Naive thymus-derived CD8-positive, alpha-beta T cell (primary cell): ENCODE results near the gene ARMC7. TPM values are rescaled to one million over a fixed set of nuclear protein-coding genes. Genes with fewer than 3 reads are reported as not detected.

Source experiments
- ATAC-seq, 2 donors: fragments of 150-1000 bp; cut with Tn5 transposase in 1 of 2; sonication (Bioruptor Pico), chemical (Tn5 transposase) in 1 of 2; 1 replicate in 1 of 2; 2 replicates in 1 of 2; pipeline ENCODE4 v1.10.0; 2021; ENCODE audit warnings: mild to moderate bottlenecking in 2 of 2, moderate library complexity in 2 of 2
- POLR2A ChIA-PET: fragments of 350-600 bp; sonication (Branson Sonifier 250); formaldehyde crosslinking; loops from one replicate; lab custom pipeline; 2021; ENCODE audit warnings: antibody characterized with exemption; lab: Charles Lee
- DNase-seq, 10 donors: peaks; one replicate each; pipeline versions ENCODE4 v3.0.0 to v3.0.0-alpha.2; 2020 to 2022
- H3K27ac Mint-ChIP-seq, 10 donors: one replicate each; pipeline ENCODE4 v1.8.0; 2020 to 2022; ENCODE audit warnings: mild to moderate bottlenecking in 10 of 10, mixed read lengths in 10 of 10, moderate library complexity in 4 of 10, inconsistent platforms in 1 of 10
- H3K27me3 Mint-ChIP-seq, 5 donors: one replicate each; pipeline ENCODE4 v1.8.0; 2021 to 2022; ENCODE audit warnings: mixed read lengths in 5 of 5
- H3K36me3 Mint-ChIP-seq, 3 donors: one replicate each; pipeline ENCODE4 v1.8.0; 2020 to 2022; ENCODE audit warnings: mixed read lengths in 3 of 3, mild to moderate bottlenecking in 2 of 3, inconsistent platforms in 1 of 3
- H3K4me1 Mint-ChIP-seq, 4 donors: one replicate each; pipeline ENCODE4 v1.8.0; 2021 to 2022; ENCODE audit warnings: mixed read lengths in 4 of 4
- H3K4me3 Mint-ChIP-seq, 10 donors: one replicate each; pipeline ENCODE4 v1.8.0; 2020 to 2022; ENCODE audit warnings: mild to moderate bottlenecking in 10 of 10, mixed read lengths in 10 of 10, moderate library complexity in 6 of 10, inconsistent platforms in 1 of 10
- H3K9me3 Mint-ChIP-seq, 9 donors: one replicate each; pipeline ENCODE4 v1.8.0; 2020 to 2022; ENCODE audit warnings: mixed read lengths in 9 of 9, mild to moderate bottlenecking in 3 of 9, inconsistent platforms in 1 of 9, moderate library complexity in 1 of 9
- polyA plus RNA-seq, 3 donors: library from polyadenylated mRNA; unstranded; fragments of 300-500 nt; fragmentation: Illumina TruSeq; gene quantifications; one replicate each; pipeline ENCODE4 v1.2.3, GENCODE V29; 2021
- total RNA-seq, 8 experiments: library from RNA in 2 of 8; stranded (reverse) in 2 of 8; gene quantifications; one replicate each; pipeline ENCODE4 v1.2.3 and lab custom pipeline; 2021 to 2026

The ARMC7 gene
- total and polyA plus RNA-seq, 5 experiments from 2014 or later, result 2.7 to 16.7 (median 3.3) TPM

GRCh38 chr17:75079023-75079373 is 30.8 kb upstream of the ARMC7 start:
- H3K4me1 Mint-ChIP-seq, result peaks cover 10 to 26% (median 17%) of the 10 kb centered on the region in 4 donors
- peak overlapping the region in 1 of 10 donors; percentile 74 for H3K27ac Mint-ChIP-seq
- ATAC-seq, result no peak
- H3K9me3 Mint-ChIP-seq, result no peaks in the 10 kb centered on the region
- peak overlapping the region in 4 of 10 donors; percentile 18 to 51 (median 22) for H3K4me3 Mint-ChIP-seq
- no peak for DNase-seq
- POLR2A ChIA-PET, result interaction anchor here (1.0 to 1.8 kb wide), 3 partner anchors 25 to 66 kb away, joined by 3 to 5 read pairs (median 4); partner anchors contain the start of gene MRPL58
- no peaks in the 10 kb centered on the region for H3K27me3 Mint-ChIP-seq
- H3K36me3 Mint-ChIP-seq, result no peaks in the 10 kb centered on the region

GRCh38 chr17:75081611-75082540 is 27.9 kb upstream of the ARMC7 start:
- no peaks in the 10 kb centered on the region for H3K9me3 Mint-ChIP-seq
- no peak for DNase-seq
- POLR2A ChIA-PET, result interaction anchor here (1.1 to 1.4 kb wide), 2 partner anchors 15 to 18 kb away, joined by 3 read pairs; no protein-coding TSS in a partner anchor
- no peaks in the 10 kb centered on the region for H3K36me3 Mint-ChIP-seq
- ATAC-seq, result no peak
- peaks cover 19 to 38% (median 29%) of the 10 kb centered on the region in 4 donors for H3K4me1 Mint-ChIP-seq
- no peaks in the 10 kb centered on the region for H3K27me3 Mint-ChIP-seq
- peak overlapping the region in 1 of 10 donors; percentile 54 for H3K4me3 Mint-ChIP-seq
- H3K27ac Mint-ChIP-seq, result peak overlapping the region in 5 of 10 donors; percentile 8 to 77 (median 44)

- H3K36me3 Mint-ChIP-seq, result no peaks in the 10 kb centered on the region
- H3K27me3 Mint-ChIP-seq, result no peaks in the 10 kb centered on the region
- ATAC-seq (no peak), DNase-seq (no peak)
- peaks cover 15 to 38% (median 30%) of the 10 kb centered on the region in 4 donors for H3K4me1 Mint-ChIP-seq
- peak overlapping the region in 5 of 10 donors; percentile 5 to 50 (median 34) for H3K27ac Mint-ChIP-seq
- H3K4me3 Mint-ChIP-seq, result peak overlapping the region in 2 of 10 donors; percentile 33 to 53
- POLR2A ChIA-PET, result interaction anchor here (1.1 to 1.4 kb wide), 2 partner anchors 15 to 17 kb away, joined by 3 read pairs; no protein-coding TSS in a partner anchor
- no peaks in the 10 kb centered on the region for H3K9me3 Mint-ChIP-seq
Measured at GRCh38 chr17:75082683-75083082, 27.1 kb upstream of the ARMC7 start.

GRCh38 chr17:75084039-75084660 is 25.6 kb upstream of the ARMC7 start:
- H3K36me3 Mint-ChIP-seq, result no peaks in the 10 kb centered on the region
- peak overlapping the region in 5 of 10 donors; percentile 15 to 57 (median 20) for H3K4me3 Mint-ChIP-seq
- POLR2A ChIA-PET, result interaction anchor here (0.7 to 1.4 kb wide), 7 partner anchors 16 to 120 kb away, joined by 3 to 7 read pairs (median 4); partner anchors contain the start of genes ATP5PD and KCTD2
- peak in 9 of 10 donors; percentile 22 to 76 (median 46) for DNase-seq
- peak; percentile 39 to 68 for ATAC-seq
- peaks cover 18 to 42% (median 35%) of the 10 kb centered on the region in 4 donors for H3K4me1 Mint-ChIP-seq
- no peaks in the 10 kb centered on the region for H3K9me3 Mint-ChIP-seq
- no peaks in the 10 kb centered on the region for H3K27me3 Mint-ChIP-seq
- peak overlapping the region in 9 of 10 donors; percentile 69 to 90 (median 83) for H3K27ac Mint-ChIP-seq

- DNase-seq, result no peak
- H3K36me3 Mint-ChIP-seq, result no peaks in the 10 kb centered on the region
- POLR2A ChIA-PET, result interaction anchor here (1.2 to 3.1 kb wide), 2 partner anchors 10 to 204 kb away, joined by 3 to 21 read pairs; no protein-coding TSS in a partner anchor
- no peak for ATAC-seq
- no peaks in the 10 kb centered on the region for H3K27me3 Mint-ChIP-seq
- no peaks in the 10 kb centered on the region for H3K9me3 Mint-ChIP-seq
- H3K4me1 Mint-ChIP-seq, result peaks cover 32 to 61% (median 54%) of the 10 kb centered on the region in 4 donors
- H3K27ac Mint-ChIP-seq, result peak overlapping the region; percentile 50 to 93 (median 79)
- H3K4me3 Mint-ChIP-seq, result peak overlapping the region; percentile 52 to 90 (median 80)
Measured at GRCh38 chr17:75086496-75087181, 23.1 kb upstream of the ARMC7 start.

GRCh38 chr17:75087182-75087557 is 22.6 kb upstream of the ARMC7 start:
- H3K4me3 Mint-ChIP-seq, result peak overlapping the region; percentile 52 to 90 (median 80)
- H3K9me3 Mint-ChIP-seq, result no peaks in the 10 kb centered on the region
- POLR2A ChIA-PET, result interaction anchor here (1.0 to 3.1 kb wide), 6 partner anchors 10 to 204 kb away, joined by 3 to 21 read pairs (median 6); partner anchors contain the start of gene ARMC7
- H3K4me1 Mint-ChIP-seq, result peaks cover 36 to 66% (median 58%) of the 10 kb centered on the region in 4 donors
- no peaks in the 10 kb centered on the region for H3K27me3 Mint-ChIP-seq
- no peak for DNase-seq
- peak overlapping the region; percentile 55 to 93 (median 84) for H3K27ac Mint-ChIP-seq
- no peaks in the 10 kb centered on the region for H3K36me3 Mint-ChIP-seq
- peak in 1 of 2 donors; percentile 4 for ATAC-seq

GRCh38 chr17:75087558-75088453 is 22.0 kb upstream of the ARMC7 start, which contains the start of gene SLC16A5:
TSS of gene SLC16A5 (plus strand) at chr17:75087954. CDS start at chr17:75093637, 5,683 bp downstream.
- Mint-ChIP-seq H3K4me3 (peak within 1 kb of the TSS; percentile 78 to 90 (median 80)), H3K36me3 (no peaks in the 10 kb centered on the region), H3K27ac (peak within 1 kb of the TSS; percentile 70 to 93 (median 84)), H3K27me3 (no peaks in the 10 kb centered on the region), H3K4me1 (peaks cover 35 to 66% (median 62%) of the 10 kb centered on the region in 4 donors), H3K9me3 (no peaks in the 10 kb centered on the region)
- peak; percentile 65 to 79 for ATAC-seq
- peak in 8 of 10 donors; percentile 25 to 51 (median 36) for DNase-seq
- POLR2A ChIA-PET, result interaction anchor here (0.5 to 3.1 kb wide), 13 partner anchors 10 to 313 kb away, joined by 3 to 21 read pairs (median 3); partner anchors contain the start of genes ARMC7 and MRPL58

GRCh38 chr17:75088465-75089417 is 21.0 kb upstream of the ARMC7 start:
- no peaks in the 10 kb centered on the region for H3K9me3 Mint-ChIP-seq
- peak overlapping the region; percentile 31 to 89 (median 78) for H3K27ac Mint-ChIP-seq
- no peaks in the 10 kb centered on the region for H3K36me3 Mint-ChIP-seq
- H3K4me3 Mint-ChIP-seq, result peak overlapping the region; percentile 70 to 86 (median 78)
- H3K4me1 Mint-ChIP-seq, result peaks cover 35 to 65% (median 61%) of the 10 kb centered on the region in 4 donors
- ATAC-seq, result no peak
- no peak for DNase-seq
- no peaks in the 10 kb centered on the region for H3K27me3 Mint-ChIP-seq
- POLR2A ChIA-PET, result interaction anchor here (0.5 to 3.1 kb wide), 14 partner anchors 10 to 1628 kb away, joined by 3 to 21 read pairs (median 4); partner anchors contain the start of genes ARMC7 and MRPL58

- POLR2A ChIA-PET, result interaction anchor here (0.6 to 0.7 kb wide), 2 partner anchors 24 to 180 kb away, joined by 3 to 6 read pairs; partner anchors contain the start of gene MIF4GD
- Mint-ChIP-seq H3K4me1 (peaks cover 28 to 59% (median 49%) of the 10 kb centered on the region in 4 donors), H3K27ac (peak overlapping the region in 7 of 10 donors; percentile 9 to 75 (median 57)), H3K9me3 (no peaks in the 10 kb centered on the region), H3K36me3 (no peaks in the 10 kb centered on the region), H3K27me3 (no peaks in the 10 kb centered on the region), H3K4me3 (peak overlapping the region in 2 of 10 donors; percentile 26 to 49)
- no peak for DNase-seq
- no peak for ATAC-seq
Measured at GRCh38 chr17:75090871-75091854, 18.6 kb upstream of the ARMC7 start.
